Naive thymus-derived CD4-positive, alpha-beta T cell (primary cell): ENCODE data around the gene KLHL35. TPM values are rescaled to one million over a fixed set of nuclear protein-coding genes. Genes with fewer than 3 reads are reported as not detected.

Experiments
- ATAC-seq: fragments of 150-1000 bp; cut with Tn5 transposase; 2 replicates; pipeline ENCODE4 v1.10.0; 2021; ENCODE audit warnings: mild to moderate bottlenecking, moderate library complexity
- CTCF ChIA-PET: fragments of 350-600 bp; sonication (Branson Sonifier 250); formaldehyde crosslinking; loops from one replicate; lab custom pipeline; 2021; ENCODE audit warnings: antibody characterized with exemption; lab: Charles Lee
- POLR2A ChIA-PET: fragments of 350-600 bp; sonication (Branson Sonifier 250); formaldehyde crosslinking; loops from one replicate; lab custom pipeline; 2021; ENCODE audit warnings: antibody characterized with exemption, inconsistent platforms; lab: Charles Lee
- DNase-seq, 9 donors: peaks; one replicate each; pipeline versions ENCODE4 v3.0.0 to v3.0.0-alpha.2; 2020 to 2022; ENCODE audit warnings: mixed read lengths in 1 of 9
- H3K27ac ChIP-seq: one replicate; pipeline ENCODE4 v1.7.0; 2013; ENCODE audit warnings: mild to moderate bottlenecking, low read depth, low read length, moderate library complexity
- H3K27me3 ChIP-seq, 2 donors: one replicate each; pipeline ENCODE4 v1.7.0; 2013; ENCODE audit warnings: low read length in 2 of 2, mild to moderate bottlenecking in 2 of 2, moderate library complexity in 2 of 2; ENCODE audit not compliant: control insufficient read depth in 2 of 2, insufficient read depth in 2 of 2
- H3K36me3 ChIP-seq, 3 experiments: 1 replicate in 2 of 3; 2 replicates in 1 of 3; pipeline ENCODE4 v1.7.0; 2013; ENCODE audit warnings: low read length in 3 of 3, mild to moderate bottlenecking in 3 of 3, moderate library complexity in 1 of 3; ENCODE audit not compliant: insufficient read depth in 3 of 3, control insufficient read depth in 2 of 3
- H3K4me1 ChIP-seq, 2 donors: one replicate each; pipeline ENCODE4 v1.7.0; 2013; ENCODE audit warnings: low read length in 2 of 2, mild to moderate bottlenecking in 2 of 2, moderate library complexity in 1 of 2; ENCODE audit not compliant: control insufficient read depth in 2 of 2, insufficient read depth in 2 of 2
- H3K4me3 ChIP-seq: 2 replicates; pipeline ENCODE4 v1.7.0; 2013; ENCODE audit warnings: mild to moderate bottlenecking, low read length
- H3K9me3 ChIP-seq, 3 experiments: 1 replicate in 2 of 3; 2 replicates in 1 of 3; pipeline ENCODE4 v1.7.0; 2013; ENCODE audit warnings: low read length in 3 of 3; ENCODE audit not compliant: control insufficient read depth in 2 of 3
- H3K27ac Mint-ChIP-seq, 9 donors: one replicate each; pipeline ENCODE4 v1.8.0; 2020 to 2022; ENCODE audit warnings: mixed read lengths in 9 of 9, mild to moderate bottlenecking in 8 of 9, moderate library complexity in 5 of 9, inconsistent platforms in 2 of 9
- H3K27me3 Mint-ChIP-seq, 5 donors: one replicate each; pipeline ENCODE4 v1.8.0; 2021 to 2022; ENCODE audit warnings: mixed read lengths in 5 of 5, mild to moderate bottlenecking in 1 of 5
- H3K36me3 Mint-ChIP-seq, 5 donors: one replicate each; pipeline ENCODE4 v1.8.0; 2020 to 2022; ENCODE audit warnings: mixed read lengths in 5 of 5, mild to moderate bottlenecking in 3 of 5, inconsistent platforms in 1 of 5
- H3K4me1 Mint-ChIP-seq, 7 donors: one replicate each; pipeline ENCODE4 v1.8.0; 2020 to 2022; ENCODE audit warnings: mixed read lengths in 7 of 7, mild to moderate bottlenecking in 3 of 7, inconsistent platforms in 1 of 7
- H3K4me3 Mint-ChIP-seq, 10 donors: one replicate each; pipeline ENCODE4 v1.8.0; 2020 to 2022; ENCODE audit warnings: mild to moderate bottlenecking in 10 of 10, mixed read lengths in 10 of 10, moderate library complexity in 6 of 10, inconsistent platforms in 2 of 10
- H3K9me3 Mint-ChIP-seq, 11 donors: one replicate each; pipeline ENCODE4 v1.8.0; 2020 to 2022; ENCODE audit warnings: mixed read lengths in 11 of 11, mild to moderate bottlenecking in 4 of 11, inconsistent platforms in 1 of 11, moderate library complexity in 1 of 11
- intact Hi-C, 2 donors: fragments of 100-400 bp; cut with micrococcal nuclease; formaldehyde crosslinking; loops; one replicate each; pipeline ENCODE4 v1.15.1; 2023
- polyA plus RNA-seq, 2 donors: library from polyadenylated mRNA; unstranded; fragments of 300-500 nt; fragmentation: Illumina TruSeq; gene quantifications; one replicate each; pipeline ENCODE4 v1.2.3, GENCODE V29; 2021
- total RNA-seq, 6 experiments: library from RNA in 5 of 6; stranded (reverse) in 5 of 6; gene quantifications; 1 replicate in 5 of 6; 2 replicates in 1 of 6; pipeline ENCODE4 v1.2.3 and lab custom pipeline; 2021 to 2026

The KLHL35 gene
- total and polyA plus RNA-seq, 7 experiments from 2014 or later: 0.57 to 1.4 (median 0.67) TPM

DNA sequence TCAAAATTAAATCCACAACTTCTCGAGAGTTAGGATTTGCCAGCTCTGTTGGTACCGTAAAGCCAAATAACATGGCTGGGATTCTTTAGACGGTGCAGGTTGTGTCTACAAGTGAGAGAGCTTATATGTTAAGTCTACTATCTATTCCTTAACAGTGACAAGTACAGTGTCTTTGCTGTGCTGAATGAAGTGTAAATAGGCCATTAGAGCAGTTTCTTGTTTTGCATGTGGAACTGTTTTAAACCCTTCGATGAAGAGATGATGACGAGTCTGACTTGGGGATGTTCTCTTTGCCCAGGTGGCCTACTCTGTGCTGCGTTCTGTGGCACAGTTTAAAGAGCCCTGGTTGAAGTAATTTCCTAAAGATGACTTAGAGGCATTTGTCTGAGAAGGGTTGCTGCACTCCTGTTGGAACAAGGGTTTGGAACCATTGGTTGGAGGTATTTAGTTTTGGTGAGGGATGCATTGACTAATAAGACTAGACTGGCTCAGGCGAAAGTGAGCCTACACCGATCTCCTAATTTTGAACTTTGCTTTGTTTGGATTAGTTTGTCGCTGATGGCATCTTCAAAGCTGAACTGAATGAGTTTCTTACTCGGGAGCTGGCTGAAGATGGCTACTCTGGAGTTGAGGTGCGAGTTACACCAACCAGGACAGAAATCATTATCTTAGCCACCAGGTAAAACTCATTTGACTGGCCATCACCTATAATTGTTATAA, 32.7 kb downstream of the KLHL35 start:
- peak overlapping the region; percentile 86 for H3K27ac ChIP-seq
- H3K9me3 Mint-ChIP-seq: no peaks in the 10 kb centered on the region
- peak overlapping the region; percentile 94 to 99 (median 96) for H3K27ac Mint-ChIP-seq
- no peaks in the 10 kb centered on the region for H3K9me3 ChIP-seq
- ATAC-seq: peak; percentile 24
- peak in 7 of 9 donors; percentile 18 to 44 (median 35) for DNase-seq
- CTCF ChIA-PET: interaction anchor here (0.5 to 1.1 kb wide), 7 partner anchors 16 to 257 kb away, joined by 3 to 4 read pairs (median 3); no protein-coding TSS in a partner anchor
- peaks cover 10 to 44% (median 30%) of the 10 kb centered on the region in 3 experiments for H3K36me3 ChIP-seq
- no peaks in the 10 kb centered on the region for H3K27me3 ChIP-seq
- peaks cover 0 to 40% (median 20%) of the 10 kb centered on the region in 5 donors for H3K36me3 Mint-ChIP-seq
- H3K4me1 ChIP-seq: peaks cover 16 to 17% of the 10 kb centered on the region in 2 donors
- POLR2A ChIA-PET: interaction anchor here (0.8 to 2.6 kb wide), 10 partner anchors 8 to 138 kb away, joined by 3 to 22 read pairs (median 4); no protein-coding TSS in a partner anchor
- intact Hi-C loops: no loop called here
- peak overlapping the region; percentile 80 for H3K4me3 ChIP-seq
- peak overlapping the region; percentile 87 to 99 (median 94) for H3K4me3 Mint-ChIP-seq
- peaks cover 20 to 58% (median 49%) of the 10 kb centered on the region in 7 donors for H3K4me1 Mint-ChIP-seq
- peaks cover 0 to 9% (median 0%) of the 10 kb centered on the region in 5 donors for H3K27me3 Mint-ChIP-seq

DNA sequence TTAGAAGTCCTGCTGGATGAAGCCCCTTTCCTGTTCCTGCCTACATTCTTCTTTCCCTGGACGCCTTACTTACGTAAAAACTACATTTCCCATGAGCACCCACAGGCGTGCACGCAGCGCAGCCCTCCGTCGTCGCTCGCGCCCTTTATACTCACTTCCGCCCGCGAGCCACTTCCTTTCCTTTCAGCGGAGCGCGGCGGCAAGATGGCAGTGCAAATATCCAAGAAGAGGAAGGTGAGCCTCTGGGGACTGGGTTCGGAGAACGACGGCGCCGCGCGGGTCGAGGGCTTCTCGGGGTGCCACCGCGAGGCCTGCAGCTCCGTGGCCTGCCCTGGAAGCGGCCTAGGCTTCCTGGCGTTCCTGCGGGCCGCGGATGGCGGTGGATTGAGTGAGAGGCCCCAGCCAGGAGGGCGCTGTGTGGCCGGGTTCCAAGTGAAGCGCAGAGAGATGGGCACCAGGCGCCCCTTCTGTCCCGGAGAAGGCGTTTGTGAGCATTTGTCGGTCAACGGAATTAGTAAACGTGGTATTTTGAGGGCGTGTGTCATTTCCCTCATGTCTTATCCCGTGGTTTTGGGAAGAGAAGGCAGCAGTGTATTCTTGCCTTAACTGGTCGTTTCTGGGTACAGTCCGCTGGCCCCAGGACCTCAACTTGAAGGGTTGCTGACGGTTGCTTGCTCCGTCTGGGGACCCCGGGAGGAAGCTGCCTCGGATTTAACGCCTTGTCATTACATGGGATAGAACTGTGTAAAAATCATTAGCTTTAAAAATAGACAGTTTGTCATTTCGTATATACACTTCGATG, 33.5 kb downstream of the KLHL35 start, which contains the start of gene RPS3:
Gene RPS3, plus strand, starts transcription at position 175 of the 802 bp plus-strand sequence. Its CDS starts 30 bp downstream, at position 205.
- H3K36me3 Mint-ChIP-seq: peaks cover 0 to 40% (median 20%) of the 10 kb centered on the region in 5 donors
- ATAC-seq: peak; percentile 96
- intact Hi-C loops: loop anchor here (1.0 to 10.0 kb wide), 10 partner anchors 11 to 451 kb away; partner anchors contain the start of genes SPCS2 (in 2 of the 2), UVRAG (in 2 of the 2), XRRA1 (in 2 of the 2) and ARRB1 (in 1 of the 2)

DNA sequence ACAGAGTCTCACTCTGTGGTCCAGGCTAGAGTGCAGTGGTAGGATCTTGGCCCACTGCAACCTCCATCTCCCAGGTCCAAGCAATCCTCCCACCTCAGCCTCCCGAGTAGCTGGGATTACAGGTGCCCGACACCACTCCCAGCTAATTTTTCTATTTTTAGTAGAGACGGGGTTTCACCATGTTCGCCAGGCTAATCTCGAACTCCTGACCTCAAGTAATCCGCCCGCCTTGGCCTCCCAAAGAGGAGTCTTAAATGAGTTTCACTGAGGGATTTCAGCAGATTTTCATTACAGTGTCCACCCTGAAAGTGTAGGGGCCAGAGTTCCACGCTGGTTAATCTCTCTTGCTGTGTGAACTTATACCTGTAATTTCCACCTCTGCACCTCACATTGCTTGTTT, 34.1 kb downstream of the KLHL35 start:
- Histone ChIP-seq H3K36me3 (peaks cover 9 to 30% (median 24%) of the 10 kb centered on the region in 3 experiments), H3K4me1 (peaks cover 16 to 17% of the 10 kb centered on the region in 2 donors), H3K4me3 (no peak overlapping the region), H3K27me3 (no peaks in the 10 kb centered on the region), H3K9me3 (no peaks in the 10 kb centered on the region), H3K27ac (no peak overlapping the region)
- H3K27me3 Mint-ChIP-seq: peaks cover 0 to 11% (median 0%) of the 10 kb centered on the region in 5 donors
- DNase-seq: no peak
- POLR2A ChIA-PET: interaction anchor here (1.2 to 2.6 kb wide), 3 partner anchors 11 to 123 kb away, joined by 3 to 22 read pairs (median 4); no protein-coding TSS in a partner anchor
- H3K4me3 Mint-ChIP-seq: peak overlapping the region; percentile 87 to 99 (median 94)
- ATAC-seq: no peak
- H3K4me1 Mint-ChIP-seq: peaks cover 20 to 48% (median 42%) of the 10 kb centered on the region in 7 donors
- H3K36me3 Mint-ChIP-seq: peaks cover 0 to 33% (median 16%) of the 10 kb centered on the region in 5 donors
- H3K27ac Mint-ChIP-seq: peak overlapping the region in 8 of 9 donors; percentile 94 to 99 (median 96)
- intact Hi-C loops: loop anchor here (1.0 to 10.0 kb wide), 10 partner anchors 11 to 450 kb away; partner anchors contain the start of genes SPCS2 (in 2 of the 2), UVRAG (in 2 of the 2), XRRA1 (in 2 of the 2) and ARRB1 (in 1 of the 2)
- H3K9me3 Mint-ChIP-seq: no peaks in the 10 kb centered on the region
- CTCF ChIA-PET: interaction anchor here (1.1 to 2.1 kb wide), 3 partner anchors 10 to 119 kb away, joined by 4 to 8 read pairs (median 6); no protein-coding TSS in a partner anchor

More for the DNA sequence above, 33.5 kb downstream of the KLHL35 start, which contains the start of gene RPS3:
- ChIA-PET CTCF (interaction anchor here (0.5 to 1.1 kb wide), 7 partner anchors 15 to 256 kb away, joined by 3 to 4 read pairs (median 3); no protein-coding TSS in a partner anchor), POLR2A (interaction anchor here (0.8 to 2.6 kb wide), 10 partner anchors 8 to 137 kb away, joined by 3 to 22 read pairs (median 4); no protein-coding TSS in a partner anchor)
- Histone ChIP-seq H3K9me3 (no peaks in the 10 kb centered on the region), H3K4me3 (peak within 1 kb of the TSS; percentile 80), H3K27me3 (no peaks in the 10 kb centered on the region), H3K4me1 (peaks cover 16 to 17% of the 10 kb centered on the region in 2 donors), H3K27ac (peak within 1 kb of the TSS; percentile 86), H3K36me3 (peaks cover 9 to 36% (median 28%) of the 10 kb centered on the region in 3 experiments)
- Mint-ChIP-seq H3K27ac (peak within 1 kb of the TSS; percentile 94 to 99 (median 96)), H3K4me3 (peak within 1 kb of the TSS; percentile 87 to 99 (median 94)), H3K9me3 (no peaks in the 10 kb centered on the region), H3K27me3 (peaks cover 0 to 11% (median 0%) of the 10 kb centered on the region in 5 donors), H3K4me1 (peaks cover 20 to 54% (median 48%) of the 10 kb centered on the region in 7 donors)
- peak; percentile 81 to 91 (median 88) for DNase-seq

DNA sequence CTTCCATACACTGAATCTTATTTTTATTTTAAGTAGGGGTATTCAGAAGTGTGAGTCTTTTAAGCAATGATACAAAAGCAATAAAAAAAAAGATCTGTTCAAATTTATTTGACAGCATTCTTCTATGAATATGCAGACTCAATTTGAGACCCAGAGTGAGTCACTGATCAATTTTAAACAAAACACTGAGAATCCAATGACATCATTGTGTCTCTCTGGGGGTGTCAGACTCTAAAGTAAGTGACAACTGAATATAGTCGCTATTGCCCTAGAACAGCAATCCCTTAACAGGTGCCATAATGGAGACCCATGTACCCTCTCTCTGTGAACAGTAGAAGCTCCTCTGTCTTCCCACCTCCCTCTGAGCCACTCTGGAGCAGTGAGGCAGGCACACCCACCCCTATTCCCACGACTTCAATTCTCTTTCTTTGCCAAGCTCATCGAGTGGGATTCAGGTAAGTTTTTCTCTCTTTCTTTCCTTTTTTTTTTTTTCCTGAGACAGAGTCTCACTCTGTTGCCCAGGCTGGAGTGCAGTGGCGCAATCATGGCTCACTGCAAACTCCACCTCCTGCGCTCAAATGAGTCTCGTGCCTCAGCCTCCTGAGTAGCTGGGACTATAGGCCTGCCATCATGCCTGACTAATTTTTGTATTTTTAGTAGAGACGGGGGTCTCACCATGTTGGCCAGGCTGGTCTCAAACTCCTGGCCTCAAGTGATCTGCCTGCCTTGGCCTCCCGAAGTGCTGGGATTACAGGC, 38.7 kb downstream of the KLHL35 start:
- no peak overlapping the region for H3K4me3 ChIP-seq
- no peak for ATAC-seq
- DNase-seq: no peak
- intact Hi-C loops: loop anchor here in 1 of 2 donors (10.0 kb wide), 1 partner anchor 421 kb away; the partner anchor contains the start of gene UVRAG
- H3K9me3 Mint-ChIP-seq: no peaks in the 10 kb centered on the region
- CTCF ChIA-PET: interaction anchor here (0.6 to 16.2 kb wide), 2 partner anchors 36 to 117 kb away, joined by 3 to 416 read pairs; no protein-coding TSS in a partner anchor
- H3K27ac ChIP-seq: no peak overlapping the region
- H3K4me3 Mint-ChIP-seq: no peak overlapping the region
- H3K9me3 ChIP-seq: no peaks in the 10 kb centered on the region
- no peaks in the 10 kb centered on the region for H3K36me3 ChIP-seq
- peaks cover 0 to 8% (median 3%) of the 10 kb centered on the region in 7 donors for H3K4me1 Mint-ChIP-seq
- H3K27me3 ChIP-seq: no peaks in the 10 kb centered on the region
- no peaks in the 10 kb centered on the region for H3K4me1 ChIP-seq
- H3K36me3 Mint-ChIP-seq: peaks cover 0 to under 1% (median 0%) of the 10 kb centered on the region in 5 donors
- POLR2A ChIA-PET: interaction anchor here (1.5 kb wide), 1 partner anchor 11 kb away, joined by 4 read pairs; no protein-coding TSS in a partner anchor
- no peak overlapping the region for H3K27ac Mint-ChIP-seq
- peaks cover 0 to 22% (median 0%) of the 10 kb centered on the region in 5 donors for H3K27me3 Mint-ChIP-seq

DNA sequence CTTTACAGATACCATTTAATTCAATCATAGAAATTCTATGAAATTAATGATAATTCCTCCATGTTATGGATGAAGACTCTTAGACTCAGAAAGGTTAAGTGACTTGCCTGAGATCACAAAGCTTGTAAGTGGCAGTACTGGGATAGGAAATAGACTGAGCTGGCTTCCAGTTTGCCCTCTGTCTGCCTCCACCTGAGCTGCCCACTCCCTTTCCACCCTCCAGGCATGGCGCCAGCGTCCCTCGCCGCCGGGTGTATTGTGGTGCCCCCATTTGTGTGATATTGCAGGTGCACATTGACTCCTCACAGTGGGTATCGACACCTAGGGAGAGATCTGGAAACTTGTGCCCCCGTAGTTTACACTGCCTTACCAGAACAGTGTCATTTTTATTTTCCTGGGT, 43.1 kb downstream of the KLHL35 start:
- Mint-ChIP-seq H3K27ac (no peak overlapping the region), H3K9me3 (no peaks in the 10 kb centered on the region)
- CTCF ChIA-PET: interaction anchor here (0.7 to 16.2 kb wide), 7 partner anchors 8 to 483 kb away, joined by 3 to 416 read pairs (median 8); no protein-coding TSS in a partner anchor

More for the DNA sequence above, 43.1 kb downstream of the KLHL35 start:
- Histone ChIP-seq H3K27me3 (no peaks in the 10 kb centered on the region), H3K4me1 (peaks cover 0 to 3% of the 10 kb centered on the region in 2 donors), H3K9me3 (no peaks in the 10 kb centered on the region), H3K4me3 (no peak overlapping the region), H3K36me3 (no peaks in the 10 kb centered on the region), H3K27ac (no peak overlapping the region)
- H3K4me1 Mint-ChIP-seq: peaks cover 0 to under 1% (median 0%) of the 10 kb centered on the region in 7 donors
- no peak for DNase-seq
- no peaks in the 10 kb centered on the region for H3K36me3 Mint-ChIP-seq
- peaks cover 0 to 24% (median 0%) of the 10 kb centered on the region in 5 donors for H3K27me3 Mint-ChIP-seq
- intact Hi-C loops: loop anchor here in 1 of 2 donors (10.0 kb wide), 1 partner anchor 425 kb away; the partner anchor contains the start of gene UVRAG
- no peak overlapping the region for H3K4me3 Mint-ChIP-seq
- POLR2A ChIA-PET: interaction anchor here (1.0 to 4.1 kb wide), 2 partner anchors 10 to 143 kb away, joined by 3 to 15 read pairs; partner anchors contain the start of gene RPS3
- no peak for ATAC-seq
